Activated T-helper 1 cell treated with Interleukin-2 at 50 U/mL for 16 hours (primary cell): ENCODE measurements around the gene MORF4L1.
"Not testable (repeated sequence)": the region's sequence is repeated elsewhere in the genome, so short reads cannot be mapped to it uniquely, and the experiment has no call there.

ENCODE experiments used
- DNase-seq: peaks from one replicate; pipeline ENCODE4 v3.0.0-alpha.2; 2020; ENCODE audit warnings: low read depth

The MORF4L1 gene

DNA sequence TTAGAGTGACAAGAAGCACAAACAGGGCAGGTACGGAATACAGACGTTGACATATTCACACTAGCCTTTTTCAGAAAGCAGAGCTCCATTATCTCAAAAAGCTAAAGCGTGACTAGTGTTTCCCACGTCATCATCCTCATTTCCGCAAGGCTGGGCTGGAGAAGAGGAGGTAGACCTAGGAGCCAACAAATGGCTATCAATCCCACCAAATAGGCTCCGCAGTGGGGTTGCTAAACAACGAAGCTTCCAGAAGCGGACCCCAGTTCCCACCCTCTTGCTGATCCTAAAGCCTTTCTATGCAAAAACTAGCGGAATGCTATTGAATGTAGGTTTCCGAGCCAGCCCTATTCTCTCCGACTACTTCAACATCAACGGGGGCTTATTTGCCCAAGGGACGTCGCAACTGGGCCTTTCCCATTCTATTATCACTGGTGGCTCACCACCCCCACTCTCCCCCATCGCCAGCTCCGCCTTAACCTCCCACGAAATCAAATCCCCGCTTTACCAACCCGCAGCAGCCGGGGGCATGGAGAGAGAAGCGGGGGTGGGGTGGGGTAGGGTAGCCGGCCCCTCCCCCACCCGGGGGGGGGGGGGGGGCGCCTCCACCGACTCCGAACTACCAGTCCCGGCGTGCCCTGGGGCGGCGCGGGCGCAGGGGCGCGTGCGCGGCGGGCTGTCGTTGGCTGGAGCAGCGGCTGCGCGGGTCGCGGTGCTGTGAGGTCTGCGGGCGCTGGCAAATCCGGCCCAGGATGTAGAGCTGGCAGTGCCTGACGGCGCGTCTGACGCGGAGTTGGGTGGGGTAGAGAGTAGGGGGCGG, at the start of gene MORF4L1:
Gene MORF4L1 (plus strand): TSS at position 736 of the 817 bp plus-strand sequence. CDS start 128 bp downstream, outside the sequence.
- DNase-seq: peak; percentile 97

DNA sequence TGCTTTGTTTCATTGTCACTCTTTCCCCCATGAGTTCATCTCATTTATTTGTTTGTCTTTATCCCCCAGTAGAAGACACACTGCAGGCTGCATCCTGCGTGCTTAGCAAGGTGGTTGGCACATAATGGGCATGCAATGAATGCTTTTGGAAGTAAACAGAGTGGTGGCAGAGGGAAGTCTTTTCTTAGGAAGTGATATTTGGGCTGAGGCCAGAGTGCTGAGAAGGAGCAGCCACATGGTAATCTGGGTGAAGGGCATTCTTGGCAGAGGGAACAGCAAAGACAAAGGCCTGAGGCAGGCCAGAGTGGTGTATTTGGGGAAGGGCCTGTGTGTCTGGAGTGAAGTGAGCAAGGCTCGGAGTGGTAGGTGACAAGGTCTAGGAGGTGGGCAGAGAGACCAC, 43.8 kb upstream of the MORF4L1 start:
- DNase-seq: no peak

GRCh38 chr15:78830514-78831228, 42.0 kb upstream of the MORF4L1 start:
- no peak for DNase-seq

DNA sequence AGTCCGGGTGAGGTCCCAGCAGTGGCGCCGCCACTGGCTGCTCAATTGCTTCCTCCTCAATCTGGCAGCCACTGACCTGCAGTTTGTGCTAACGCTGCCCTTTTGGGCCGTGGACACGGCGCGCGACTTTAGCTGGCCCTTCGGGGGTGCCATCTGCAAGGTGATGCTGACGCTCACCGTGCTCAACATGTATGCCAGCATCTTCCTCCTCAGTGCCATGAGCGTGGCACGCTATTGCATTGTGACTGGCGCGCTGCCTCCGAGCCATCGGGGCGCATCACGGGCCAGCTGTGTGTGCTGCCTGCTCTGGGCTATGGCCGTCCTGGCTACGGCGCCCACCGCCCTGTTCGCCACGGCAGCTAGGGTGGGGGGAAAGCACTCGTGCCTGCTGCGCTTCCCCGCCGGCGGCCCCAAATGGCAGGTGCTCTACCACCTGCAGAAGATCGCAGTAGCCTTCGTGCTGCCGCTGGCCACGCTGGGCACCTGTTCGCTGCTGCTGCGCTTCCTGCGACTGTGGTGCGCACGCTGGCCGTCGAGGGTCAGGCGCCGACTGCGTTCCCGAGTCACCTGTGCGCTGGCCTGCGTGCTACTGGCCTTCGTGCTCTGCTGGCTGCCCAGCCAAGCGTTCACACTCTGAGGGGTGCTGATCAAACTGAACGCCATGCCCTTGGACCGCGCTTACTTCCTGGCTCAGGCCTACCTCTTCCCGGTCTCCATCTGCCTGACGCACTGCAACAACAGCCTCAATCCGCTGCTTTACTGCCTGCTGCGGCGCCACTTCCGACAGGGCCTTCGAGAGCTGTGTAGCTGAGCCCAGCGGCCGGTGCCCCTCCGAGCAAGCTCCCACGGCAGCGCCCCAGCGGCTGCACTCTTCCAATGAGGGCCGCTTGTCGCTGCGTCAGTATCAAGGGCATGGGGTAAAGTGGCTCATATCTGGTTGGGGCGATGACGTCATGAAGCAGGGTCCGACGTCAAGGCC, 41.2 kb upstream of the MORF4L1 start:
- DNase-seq: no peak

DNA sequence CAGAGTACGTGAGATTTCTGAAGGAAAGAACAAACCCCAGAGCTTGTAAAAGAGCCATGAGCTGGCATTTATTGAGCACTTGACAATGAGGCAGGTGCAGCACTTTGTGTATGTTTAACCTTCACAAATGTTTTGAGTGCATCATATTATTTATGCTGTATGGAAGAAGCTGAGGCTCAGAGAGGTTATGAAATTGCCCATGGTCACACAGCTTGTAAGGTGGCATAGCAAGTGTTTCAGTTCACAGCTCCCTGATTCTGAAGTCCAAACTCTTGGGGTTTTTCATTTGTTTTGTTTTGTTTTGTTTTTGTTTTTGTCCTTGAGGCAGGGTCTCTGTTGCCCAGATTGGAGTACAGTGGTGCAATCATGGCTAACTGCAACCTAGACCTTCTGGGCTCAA, 36.4 kb upstream of the MORF4L1 start:
- DNase-seq: no peak

DNA sequence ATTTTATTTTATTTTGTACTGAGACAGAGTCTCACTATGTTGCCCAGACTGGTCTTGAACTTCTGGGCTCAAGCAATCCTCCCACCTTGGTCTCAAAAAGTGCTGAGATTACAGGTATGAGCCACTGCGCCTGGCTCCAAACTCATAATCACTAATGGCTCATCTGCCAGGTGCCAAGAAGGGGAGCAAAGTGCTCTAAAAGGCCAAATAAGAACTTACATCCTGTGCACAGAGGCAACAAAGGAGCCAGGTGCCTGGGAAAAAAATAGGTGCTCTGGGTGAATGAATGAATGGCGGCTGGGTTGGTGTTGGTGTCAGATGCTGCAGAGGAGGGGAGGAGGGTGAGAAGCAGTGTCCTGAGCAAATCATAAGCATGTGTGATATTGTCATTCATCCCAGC, 35.6 kb upstream of the MORF4L1 start:
- no peak for DNase-seq

DNA sequence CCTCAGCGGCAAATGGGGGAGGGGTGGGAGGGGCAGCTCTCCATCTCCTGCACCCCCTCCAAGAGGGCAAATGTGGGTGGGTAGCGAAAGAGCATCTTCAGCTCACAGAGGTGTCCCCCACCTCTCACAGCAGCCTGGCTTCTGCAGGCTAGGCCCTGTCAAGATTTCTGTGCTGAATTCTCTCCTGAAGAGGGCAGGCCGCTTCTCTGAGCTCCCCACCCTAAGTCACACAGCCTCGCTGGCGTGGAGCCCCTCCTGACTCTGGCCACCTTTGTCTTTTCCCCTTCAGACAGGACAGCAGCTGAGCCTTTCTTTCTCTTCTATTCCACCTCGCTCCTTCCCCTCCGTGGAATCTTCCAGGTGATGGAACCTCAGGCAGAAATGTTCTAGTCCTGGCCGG, 35.1 kb upstream of the MORF4L1 start:
- no peak for DNase-seq

GRCh38 chr15:78838489-78838888, 34.2 kb upstream of the MORF4L1 start:
- no peak for DNase-seq

GRCh38 chr15:78839151-78839550, 33.5 kb upstream of the MORF4L1 start:
- not testable (repeated sequence) for DNase-seq

DNA sequence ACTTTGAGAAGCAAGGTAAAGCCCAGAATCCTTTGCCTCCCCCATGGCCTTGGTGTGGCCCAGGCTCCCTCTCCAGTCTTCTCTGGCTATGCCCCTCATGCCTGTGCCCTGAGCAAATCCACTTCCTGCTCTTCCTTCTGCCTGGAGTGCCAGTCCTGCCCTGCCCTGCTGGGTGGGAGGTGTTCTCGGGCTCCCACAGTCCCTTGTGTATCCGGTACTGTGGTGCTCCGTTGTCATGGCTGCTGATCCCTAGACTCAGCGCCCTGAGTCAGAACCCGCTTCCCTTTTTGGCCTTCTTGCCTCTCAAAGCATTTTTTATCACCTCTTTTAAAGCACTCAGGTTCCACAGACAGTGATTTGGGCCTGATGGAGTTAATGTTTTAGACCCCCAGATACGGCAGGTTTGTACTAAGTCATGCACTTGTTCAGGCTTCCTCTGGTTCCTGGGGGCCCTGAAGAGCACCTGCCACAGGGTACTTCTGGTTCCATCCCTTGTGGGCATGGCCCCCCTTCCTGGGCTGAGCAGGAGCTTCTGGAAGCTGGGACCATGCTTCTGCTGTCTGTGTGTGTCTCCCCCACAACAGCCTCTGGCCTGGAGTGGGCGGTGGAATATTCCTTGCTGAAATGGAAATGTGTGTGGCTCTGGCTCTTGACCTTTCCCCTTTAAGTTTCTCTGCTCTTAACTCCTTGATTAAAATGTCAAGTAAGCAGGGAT, 31.9 kb upstream of the MORF4L1 start:
- no peak for DNase-seq

GRCh38 chr15:78841376-78841706, 31.3 kb upstream of the MORF4L1 start:
- no peak for DNase-seq

GRCh38 chr15:78841891-78842290, 30.8 kb upstream of the MORF4L1 start:
- no peak for DNase-seq

DNA sequence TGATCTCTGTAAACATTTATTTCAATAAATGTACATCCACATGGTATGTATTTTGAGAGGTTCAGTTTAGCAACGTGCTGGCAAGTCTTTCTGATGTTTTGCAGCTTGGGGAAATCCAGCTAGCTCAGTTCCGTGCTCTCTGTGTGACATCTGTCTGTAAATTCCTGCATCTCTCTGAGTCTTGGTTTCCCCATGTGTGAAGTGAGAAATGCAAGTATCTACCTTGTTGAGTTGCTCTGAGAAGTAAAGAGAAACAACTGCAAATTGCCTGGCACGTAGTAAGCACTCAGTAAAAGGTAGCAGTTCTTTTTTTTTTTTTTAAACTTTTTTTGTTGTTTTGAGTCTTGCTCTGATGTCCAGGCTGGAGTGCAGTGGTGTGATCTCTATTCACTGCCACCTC, 30.2 kb upstream of the MORF4L1 start:
- DNase-seq: no peak

DNA sequence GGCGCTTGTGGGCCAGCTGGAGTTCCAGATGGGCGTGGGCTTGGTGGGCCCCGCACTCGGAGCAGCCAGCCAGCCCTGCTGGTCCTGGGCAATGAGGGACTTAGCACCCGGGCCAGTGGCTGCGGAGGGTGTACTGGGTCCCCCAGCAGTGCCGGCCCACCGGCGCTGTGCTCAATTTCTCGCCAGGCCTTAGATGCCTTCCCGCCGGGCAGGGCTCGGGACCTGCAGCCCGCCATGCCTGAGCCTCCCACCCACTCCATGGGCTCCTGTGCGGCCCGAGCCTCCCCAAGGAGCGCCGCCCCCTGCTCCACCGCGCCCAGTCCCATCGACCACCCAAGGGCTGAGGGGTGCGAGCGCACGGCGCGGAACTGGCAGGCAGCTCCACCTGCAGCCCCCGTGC, 25.8 kb upstream of the MORF4L1 start:
- not testable (repeated sequence) for DNase-seq

DNA sequence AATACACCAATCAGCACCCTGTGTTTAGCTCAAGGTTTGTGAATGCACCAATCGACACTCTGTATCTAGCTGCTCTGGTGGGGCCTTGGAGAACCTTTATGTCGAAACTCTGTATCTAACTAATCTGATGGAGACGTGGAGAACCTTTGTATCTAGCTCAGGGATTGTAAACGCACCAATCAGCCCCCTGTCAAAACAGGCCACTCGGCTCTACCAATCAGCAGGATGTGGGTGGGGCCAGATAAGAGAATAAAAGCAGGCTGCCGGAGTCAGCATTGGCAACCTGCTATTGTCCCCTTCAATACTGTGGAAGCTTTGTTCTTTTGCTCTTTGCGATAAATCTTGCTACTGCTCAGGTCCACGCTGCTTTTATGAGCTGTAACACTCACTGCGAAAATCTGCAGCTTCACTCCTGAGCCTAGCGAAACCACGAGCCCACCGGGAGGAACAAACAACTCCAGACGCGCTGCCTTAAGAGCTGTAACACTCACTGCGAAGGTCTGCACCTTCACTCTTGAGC, 25.2 kb upstream of the MORF4L1 start:
- DNase-seq: not testable (repeated sequence)

DNA sequence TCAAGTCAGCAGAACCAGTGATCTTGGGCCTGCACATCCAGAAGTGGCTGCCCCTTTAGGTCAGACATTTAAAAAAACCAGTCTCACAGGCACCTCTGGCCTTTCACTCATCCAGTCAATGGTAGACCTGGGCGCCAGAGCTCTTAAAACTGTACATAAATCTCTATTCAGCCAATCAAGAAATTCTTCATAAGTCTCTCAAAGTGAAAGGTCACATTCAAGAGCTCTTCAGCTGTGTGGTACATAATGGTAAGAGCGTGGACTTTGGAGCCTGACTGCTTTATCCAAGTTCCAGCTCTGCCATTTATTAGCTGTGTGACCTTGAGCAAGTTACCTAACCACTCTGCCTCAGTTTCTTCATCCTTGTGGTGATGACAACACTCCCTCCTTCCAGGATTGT, 22.3 kb upstream of the MORF4L1 start:
- DNase-seq: no peak

DNA sequence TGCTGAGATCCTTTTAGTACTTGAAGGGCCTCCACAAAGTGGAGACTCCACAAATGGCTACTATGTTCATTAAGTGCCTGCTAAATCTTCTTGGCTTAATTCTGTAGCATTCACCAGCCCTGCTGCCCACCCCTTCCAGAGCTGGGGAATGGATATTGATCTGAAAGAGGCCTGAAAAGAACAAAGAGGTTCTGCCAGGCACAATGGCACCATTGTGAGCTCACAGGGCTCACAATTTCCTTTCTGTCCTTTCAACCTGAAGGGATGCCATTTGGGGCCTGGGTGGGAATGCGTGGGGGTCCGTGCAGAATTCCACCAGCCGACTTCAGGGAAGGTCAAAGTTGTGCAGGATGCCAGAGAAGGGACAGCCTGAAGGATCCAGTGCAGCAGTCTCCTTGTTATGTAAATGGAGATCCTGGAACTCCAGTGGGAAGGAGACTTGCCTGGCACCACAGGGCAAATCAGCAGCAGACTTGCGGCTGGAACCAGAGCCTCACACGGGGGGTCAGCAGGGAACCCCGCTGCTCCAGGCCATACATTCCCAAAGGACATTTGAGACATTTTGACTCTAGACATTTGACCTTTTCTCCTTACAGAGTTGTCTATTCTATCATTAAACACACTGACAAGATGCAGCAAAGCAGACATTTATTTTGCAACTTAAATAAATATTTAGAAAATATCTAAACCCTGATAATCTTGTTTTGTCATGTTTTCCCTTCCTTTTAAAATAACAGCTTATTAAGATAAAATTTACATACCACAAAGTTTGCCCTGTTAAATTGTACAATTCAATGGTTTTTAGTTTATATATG, 21.5 kb upstream of the MORF4L1 start:
- no peak for DNase-seq

DNA sequence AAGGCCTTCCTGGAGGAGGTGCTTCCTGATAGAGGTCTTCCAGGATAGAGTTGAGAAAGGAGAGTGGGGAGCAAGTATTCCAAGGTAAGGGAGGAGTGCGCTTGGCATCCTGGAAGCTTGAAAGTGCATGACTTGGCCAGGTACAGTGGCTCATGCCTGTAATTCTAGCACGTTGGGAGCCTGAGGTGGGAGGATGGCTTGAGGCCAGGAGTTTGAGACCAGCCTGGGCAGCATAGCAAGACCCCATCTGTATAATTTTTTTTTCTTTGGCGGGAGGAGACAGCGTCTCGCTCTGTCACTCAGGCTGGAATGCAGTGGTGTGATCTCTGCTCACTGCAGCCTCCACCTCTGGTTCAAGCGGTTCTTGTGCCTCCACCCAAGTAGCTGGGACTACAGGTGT, 19.2 kb upstream of the MORF4L1 start:
- no peak for DNase-seq

DNA sequence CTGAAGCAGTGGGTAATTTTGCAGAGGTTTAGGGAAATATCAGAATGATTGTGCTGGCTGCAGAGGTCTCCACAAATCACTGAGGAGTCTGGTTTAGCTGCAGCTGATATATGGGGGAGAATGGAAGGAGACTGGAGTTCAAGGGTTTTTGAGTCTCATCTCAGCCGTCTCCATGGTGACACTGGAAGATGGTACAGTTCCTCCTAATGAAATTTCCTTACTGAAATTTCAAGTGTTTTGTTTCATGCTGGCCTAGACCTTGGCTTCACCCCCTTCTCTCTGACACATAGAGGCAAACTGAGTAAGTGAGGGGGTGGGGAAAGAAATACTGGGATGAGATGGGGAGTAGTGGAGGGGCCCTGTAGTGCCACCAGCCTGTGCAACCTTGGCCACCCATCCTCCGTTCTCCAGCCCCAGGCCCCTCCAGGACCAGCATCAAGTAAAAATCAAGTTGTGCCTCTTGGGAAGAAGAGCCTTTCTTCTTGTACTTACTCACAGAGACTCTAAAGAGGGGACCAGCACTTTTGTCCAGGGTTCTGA, 17.8 kb upstream of the MORF4L1 start:
- DNase-seq: no peak

GRCh38 chr15:78855746-78856145, 16.9 kb upstream of the MORF4L1 start:
- DNase-seq: no peak
